IPS-15b (cell line): Measurements from ENCODE around the gene RNU1-4.
"Not testable (repeated sequence)": the region's sequence is repeated elsewhere in the genome, so short reads cannot be mapped to it uniquely, and the experiment has no call there.

Source experiments
- H3K27me3 ChIP-seq: one replicate; pipeline ENCODE4 v1.6.1; 2013; ENCODE audit warnings: low read length; ENCODE audit not compliant: control insufficient read depth, insufficient read depth
- H3K36me3 ChIP-seq: one replicate; pipeline ENCODE4 v1.6.1; 2013; ENCODE audit warnings: low read length; ENCODE audit not compliant: control insufficient read depth, insufficient read depth
- H3K4me1 ChIP-seq: one replicate; pipeline ENCODE4 v1.6.1; 2013; ENCODE audit warnings: mild to moderate bottlenecking, low read length; ENCODE audit not compliant: control insufficient read depth, insufficient read depth
- H3K4me3 ChIP-seq: one replicate; pipeline ENCODE4 v1.5.1; 2013; ENCODE audit warnings: low read depth, low read length
- H3K9ac ChIP-seq: one replicate; pipeline ENCODE4 v1.6.1; 2013; ENCODE audit warnings: low read depth, mild to moderate bottlenecking, low read length
- H3K9me3 ChIP-seq: one replicate; pipeline ENCODE4 v1.6.1; 2013; ENCODE audit warnings: mild to moderate bottlenecking, low read length; ENCODE audit not compliant: control insufficient read depth, insufficient read depth

The RNU1-4 gene

DNA sequence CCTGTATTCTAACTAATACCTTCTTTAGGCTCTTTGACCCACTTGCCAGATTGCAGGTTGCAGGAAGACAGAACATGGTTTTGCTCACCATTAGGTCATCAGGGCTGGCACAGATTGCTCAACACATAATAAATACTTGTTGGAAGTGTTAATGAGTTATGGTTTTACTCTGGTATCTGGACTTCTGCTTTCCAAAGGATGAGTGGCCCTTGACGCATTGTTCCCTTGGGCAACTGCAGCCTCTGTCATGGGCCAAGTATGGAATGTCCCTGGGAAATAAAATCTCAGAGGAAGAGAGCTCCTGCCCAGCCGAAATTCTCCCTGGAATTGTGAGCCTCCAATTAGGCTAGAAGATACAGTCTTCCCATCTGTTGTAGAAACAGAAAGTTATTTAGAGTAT is 40.7 kb downstream of the RNU1-4 start:
- not testable (repeated sequence) for H3K4me1 ChIP-seq, H3K36me3 ChIP-seq

DNA sequence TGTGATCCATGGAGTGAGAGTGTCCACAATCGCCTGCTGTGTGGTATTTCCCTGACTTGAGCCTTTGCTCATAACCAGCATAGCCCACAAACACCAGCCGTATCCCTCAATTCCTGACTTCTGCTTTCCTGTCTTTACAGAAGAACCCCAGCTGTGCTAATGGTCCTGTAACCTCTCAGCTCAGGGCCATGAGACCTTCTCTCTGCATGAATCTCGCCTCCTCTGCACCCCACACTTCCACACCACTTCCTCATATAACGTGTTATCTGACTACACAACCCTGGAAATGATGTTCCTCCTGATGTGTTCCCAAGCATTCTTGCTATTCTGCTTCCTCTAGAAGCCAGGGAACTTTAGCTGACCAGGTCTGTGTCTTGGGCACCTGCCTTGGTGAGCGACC is 41.3 kb downstream of the RNU1-4 start:
- not testable (repeated sequence) for H3K4me1 ChIP-seq, H3K4me3 ChIP-seq, H3K9me3 ChIP-seq, H3K36me3 ChIP-seq, H3K27me3 ChIP-seq, H3K9ac ChIP-seq

More for the DNA sequence above, 40.7 kb downstream of the RNU1-4 start:
- not testable (repeated sequence) for H3K27me3 ChIP-seq, H3K9me3 ChIP-seq, H3K4me3 ChIP-seq, H3K9ac ChIP-seq

DNA sequence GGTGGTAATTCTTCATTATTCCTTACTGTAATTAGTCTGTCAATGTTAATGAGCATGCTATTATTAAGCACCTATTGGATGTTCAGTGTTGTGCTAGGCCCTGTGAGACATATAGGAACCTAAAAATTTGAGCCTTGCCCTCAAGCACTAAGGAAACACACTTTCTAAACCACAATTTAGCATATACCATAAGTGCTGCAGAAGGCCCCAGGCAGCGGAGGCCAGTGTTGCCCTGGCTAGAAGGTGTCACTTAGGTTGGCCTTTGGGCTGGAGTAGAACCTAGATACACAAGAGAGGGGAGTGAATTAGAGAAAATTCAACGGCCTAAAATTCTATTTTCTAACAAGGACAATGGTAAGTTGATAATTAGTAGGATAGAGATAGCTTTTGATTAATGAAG is 44.6 kb downstream of the RNU1-4 start:
- H3K9me3 ChIP-seq, H3K9ac ChIP-seq, H3K4me1 ChIP-seq, H3K36me3 ChIP-seq, H3K4me3 ChIP-seq, H3K27me3 ChIP-seq: not testable (repeated sequence)

DNA sequence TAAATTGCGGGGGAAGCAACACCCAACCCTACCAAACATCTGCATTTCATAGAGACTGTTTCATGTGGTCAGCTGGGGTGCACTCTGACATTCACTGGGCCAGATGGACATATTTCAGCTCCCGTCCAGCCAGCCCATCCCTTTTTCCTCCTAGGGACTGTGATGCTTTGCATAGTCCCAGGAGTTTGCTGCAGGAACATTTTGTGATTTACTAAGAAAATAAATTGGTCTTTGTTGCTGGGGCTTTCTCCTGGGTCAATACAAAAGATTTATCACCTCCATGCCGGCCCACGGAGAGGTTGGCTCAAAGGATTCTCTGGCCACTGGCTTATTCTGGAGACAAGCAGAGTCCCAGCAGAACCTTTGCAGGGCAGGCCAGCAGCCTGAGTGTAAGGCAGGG is 46.0 kb downstream of the RNU1-4 start:
- not testable (repeated sequence) for H3K9ac ChIP-seq, H3K9me3 ChIP-seq, H3K36me3 ChIP-seq, H3K4me3 ChIP-seq, H3K4me1 ChIP-seq, H3K27me3 ChIP-seq

- H3K9ac ChIP-seq: not testable (repeated sequence)
Measured at GRCh38 chr1:16787175-16787574, 46.9 kb downstream of the RNU1-4 start.

DNA sequence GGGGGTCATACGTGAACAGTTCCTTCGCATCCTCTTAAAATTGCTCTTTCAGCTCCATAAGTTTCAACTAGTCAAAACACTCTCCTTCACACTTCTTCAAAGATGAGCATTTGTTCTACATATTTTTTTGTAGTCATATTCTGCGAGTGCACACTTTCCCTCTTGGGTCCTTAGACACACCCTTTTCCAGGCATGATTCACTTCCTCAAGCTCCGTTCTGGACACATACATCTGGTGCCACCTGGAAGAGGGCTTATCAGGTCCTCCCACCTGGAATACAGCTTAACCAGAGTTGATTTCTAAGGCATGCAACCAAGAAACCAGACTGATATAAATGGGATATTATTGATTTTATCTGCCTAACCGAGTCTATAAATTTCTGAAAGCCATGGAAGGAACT is 47.4 kb downstream of the RNU1-4 start:
- not testable (repeated sequence) for H3K27me3 ChIP-seq, H3K9me3 ChIP-seq, H3K9ac ChIP-seq, H3K36me3 ChIP-seq, H3K4me3 ChIP-seq, H3K4me1 ChIP-seq

More at GRCh38 chr1:16787175-16787574, 46.9 kb downstream of the RNU1-4 start:
- not testable (repeated sequence) for H3K4me3 ChIP-seq, H3K36me3 ChIP-seq, H3K4me1 ChIP-seq, H3K9me3 ChIP-seq, H3K27me3 ChIP-seq
